Ascending aorta (tissue), 2 donors: ENCODE data around the gene CACNA1B. TPM values are rescaled to one million over a fixed set of nuclear protein-coding genes. Genes with fewer than 3 reads are reported as not detected.
"Not testable (repeated sequence)": the region's sequence is repeated elsewhere in the genome, so short reads cannot be mapped to it uniquely, and the experiment has no call there.

Source experiments
- DNase-seq, 2 donors: peaks; one replicate each; pipeline ENCODE4 v3.0.0-alpha.2; 2019; ENCODE audit warnings: low spot score in 2 of 2
- H3K27ac ChIP-seq, 2 donors: fragments of 200-600 bp; sonication (generic); one replicate each; pipeline ENCODE4 v1.5.1; 2016 to 2017; ENCODE audit warnings: mild to moderate bottlenecking in 1 of 2
- H3K27me3 ChIP-seq: fragments of 200-600 bp; sonication (generic); one replicate; pipeline ENCODE4 v1.5.1; 2017
- H3K36me3 ChIP-seq, 2 donors: fragments of 200-600 bp; sonication (generic); one replicate each; pipeline ENCODE4 v1.5.1; 2016
- H3K4me1 ChIP-seq, 2 donors: fragments of 200-600 bp; sonication (generic); one replicate each; pipeline ENCODE4 v1.5.1; 2016 to 2017; ENCODE audit warnings: mild to moderate bottlenecking in 1 of 2
- H3K4me3 ChIP-seq, 2 donors: fragments of 200-600 bp; sonication (generic); one replicate each; pipeline ENCODE4 v1.5.1; 2016 to 2017; ENCODE audit warnings: mild to moderate bottlenecking in 1 of 2
- H3K9me3 ChIP-seq, 2 donors: fragments of 200-600 bp; sonication (generic); one replicate each; pipeline ENCODE4 v1.5.1; 2016
- CTCF ChIP-seq, 3 experiments: fragments of 200-600 bp in 2 of 3; fragments of 450-650 bp in 1 of 3; sonication (generic) in 2 of 3; IDR thresholded peaks; one replicate each; pipeline ENCODE4 v1.5.1; 2016 to 2019; ENCODE audit warnings: antibody characterized with exemption in 3 of 3, mild to moderate bottlenecking in 1 of 3, moderate library complexity in 1 of 3
- intact Hi-C: fragments of 100-400 bp; cut with DNase I; formaldehyde crosslinking; loops from one replicate; pipeline ENCODE4 v1.15.1; 2023
- total RNA-seq: library from RNA; depleted of rRNA; stranded (reverse); fragments of >200 nt; gene quantifications from one replicate; pipeline ENCODE4 v1.1.0, GENCODE V29; 2016

Gene CACNA1B
- total RNA-seq, 1 donor from 2014 or later: not detected

- H3K27me3 ChIP-seq: no peaks in the 10 kb centered on the region
- H3K9me3 ChIP-seq: no peaks in the 10 kb centered on the region
- intact Hi-C loops: no loop called here
- no peaks in the 10 kb centered on the region for H3K36me3 ChIP-seq
- no peak overlapping the region for H3K4me3 ChIP-seq
- H3K4me1 ChIP-seq: no peaks in the 10 kb centered on the region
- H3K27ac ChIP-seq: no peak overlapping the region
- DNase-seq: no peak
- no peak for TF ChIP-seq CTCF (IDR thresholded peaks at IDR 0.05)
These were observed 228.3 kb downstream of the CACNA1B start for GRCh38 chr9:138105561-138106505.

GRCh38 chr9:138107039-138107438 lies 229.5 kb downstream of the CACNA1B start:
- H3K27ac ChIP-seq, H3K27me3 ChIP-seq, H3K4me3 ChIP-seq, H3K36me3 ChIP-seq, intact Hi-C loops, DNase-seq, H3K4me1 ChIP-seq, H3K9me3 ChIP-seq: not testable (repeated sequence)

DNA sequence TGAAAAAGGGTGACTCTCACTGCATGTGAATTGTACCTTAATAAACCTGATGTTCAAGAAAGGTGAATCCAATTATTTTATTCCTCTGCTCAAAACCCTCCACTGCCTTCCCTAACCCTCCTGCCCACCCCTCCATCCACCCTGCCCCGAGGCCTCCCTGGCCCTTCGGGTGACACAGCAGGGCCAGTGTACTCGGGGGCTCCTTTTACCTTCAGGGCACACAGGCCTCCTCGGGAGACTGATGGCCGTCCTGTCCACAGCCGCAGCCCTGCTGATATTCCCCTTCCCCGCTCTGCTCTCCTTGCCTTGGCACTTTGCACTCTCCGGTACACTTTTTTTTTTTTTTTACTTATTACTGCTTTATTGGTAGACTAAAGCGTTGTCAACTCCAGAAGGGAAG lies 234.0 kb downstream of the CACNA1B start:
- Histone ChIP-seq H3K4me3 (no peak overlapping the region), H3K36me3 (no peaks in the 10 kb centered on the region), H3K4me1 (no peaks in the 10 kb centered on the region), H3K9me3 (no peaks in the 10 kb centered on the region), H3K27ac (no peak overlapping the region), H3K27me3 (no peaks in the 10 kb centered on the region)
- intact Hi-C loops: no loop called here
- no peak for TF ChIP-seq CTCF (IDR thresholded peaks at IDR 0.05)
- peak in 1 of 2 donors; percentile 34 for DNase-seq

- no peaks in the 10 kb centered on the region for H3K4me1 ChIP-seq
- intact Hi-C loops: no loop called here
- no peaks in the 10 kb centered on the region for H3K36me3 ChIP-seq
- peak in 1 of 2 donors; percentile 35 for DNase-seq
- no peaks in the 10 kb centered on the region for H3K9me3 ChIP-seq
- H3K27me3 ChIP-seq: no peaks in the 10 kb centered on the region
- H3K4me3 ChIP-seq: no peak overlapping the region
- no peak overlapping the region for H3K27ac ChIP-seq
- TF ChIP-seq CTCF (IDR thresholded peaks at IDR 0.05): no peak
These were observed 234.6 kb downstream of the CACNA1B start for GRCh38 chr9:138112090-138112748.

DNA sequence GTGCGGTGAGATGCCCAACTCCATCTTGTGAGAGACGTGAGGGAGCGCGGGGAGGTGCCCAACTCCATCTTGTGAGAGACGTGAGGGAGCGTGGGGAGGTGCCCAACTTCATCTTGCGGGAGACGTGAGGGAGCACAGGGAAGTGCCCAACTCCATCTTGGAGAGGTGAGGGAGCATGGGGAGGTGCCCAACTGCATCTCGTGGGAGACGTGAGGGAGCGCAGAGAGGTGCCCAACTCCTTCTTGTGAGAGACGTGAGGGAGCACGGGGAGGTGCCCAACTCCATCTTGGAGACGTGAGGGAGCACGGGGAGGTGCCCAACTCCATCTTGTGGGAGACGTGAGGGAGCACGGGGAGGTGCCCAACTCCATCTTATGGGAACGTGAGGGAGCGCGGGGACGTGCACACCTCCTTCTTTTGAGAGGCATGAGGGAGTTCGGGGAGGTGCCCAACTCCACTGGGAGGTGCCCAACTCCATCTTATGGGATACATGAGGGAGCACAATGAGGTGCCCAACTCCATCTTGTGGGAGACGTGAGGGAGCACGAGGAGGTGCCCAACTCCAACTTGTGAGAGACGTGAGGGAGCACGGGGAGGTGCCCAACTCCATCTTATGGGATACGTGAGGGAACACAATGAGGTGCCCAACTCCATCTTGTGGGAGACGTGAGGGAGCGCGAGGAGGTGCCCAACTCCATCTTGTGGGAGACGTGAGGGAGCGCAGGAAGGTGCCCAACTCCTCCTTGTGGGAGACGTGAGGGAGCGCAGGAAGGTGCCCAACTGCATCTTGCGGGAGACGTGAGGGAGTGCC lies 235.4 kb downstream of the CACNA1B start:
- peak in 1 of 2 donors; percentile 38 for DNase-seq
- no peaks in the 10 kb centered on the region for H3K27me3 ChIP-seq
- no peaks in the 10 kb centered on the region for H3K4me1 ChIP-seq
- H3K4me3 ChIP-seq: no peak overlapping the region
- no peak overlapping the region for H3K27ac ChIP-seq
- H3K9me3 ChIP-seq: no peaks in the 10 kb centered on the region
- H3K36me3 ChIP-seq: no peaks in the 10 kb centered on the region
- TF ChIP-seq CTCF (IDR thresholded peaks at IDR 0.05): no peak
- intact Hi-C loops: no loop called here

GRCh38 chr9:138113701-138114325 lies 236.2 kb downstream of the CACNA1B start:
- H3K36me3 ChIP-seq, H3K4me1 ChIP-seq, intact Hi-C loops, H3K27me3 ChIP-seq, H3K9me3 ChIP-seq, H3K27ac ChIP-seq, H3K4me3 ChIP-seq: not testable (repeated sequence)
- peak in 1 of 2 donors; percentile 43 for DNase-seq
